Measurements from ENCODE around the gene DMXL1.

DMXL1 gene, protein sequence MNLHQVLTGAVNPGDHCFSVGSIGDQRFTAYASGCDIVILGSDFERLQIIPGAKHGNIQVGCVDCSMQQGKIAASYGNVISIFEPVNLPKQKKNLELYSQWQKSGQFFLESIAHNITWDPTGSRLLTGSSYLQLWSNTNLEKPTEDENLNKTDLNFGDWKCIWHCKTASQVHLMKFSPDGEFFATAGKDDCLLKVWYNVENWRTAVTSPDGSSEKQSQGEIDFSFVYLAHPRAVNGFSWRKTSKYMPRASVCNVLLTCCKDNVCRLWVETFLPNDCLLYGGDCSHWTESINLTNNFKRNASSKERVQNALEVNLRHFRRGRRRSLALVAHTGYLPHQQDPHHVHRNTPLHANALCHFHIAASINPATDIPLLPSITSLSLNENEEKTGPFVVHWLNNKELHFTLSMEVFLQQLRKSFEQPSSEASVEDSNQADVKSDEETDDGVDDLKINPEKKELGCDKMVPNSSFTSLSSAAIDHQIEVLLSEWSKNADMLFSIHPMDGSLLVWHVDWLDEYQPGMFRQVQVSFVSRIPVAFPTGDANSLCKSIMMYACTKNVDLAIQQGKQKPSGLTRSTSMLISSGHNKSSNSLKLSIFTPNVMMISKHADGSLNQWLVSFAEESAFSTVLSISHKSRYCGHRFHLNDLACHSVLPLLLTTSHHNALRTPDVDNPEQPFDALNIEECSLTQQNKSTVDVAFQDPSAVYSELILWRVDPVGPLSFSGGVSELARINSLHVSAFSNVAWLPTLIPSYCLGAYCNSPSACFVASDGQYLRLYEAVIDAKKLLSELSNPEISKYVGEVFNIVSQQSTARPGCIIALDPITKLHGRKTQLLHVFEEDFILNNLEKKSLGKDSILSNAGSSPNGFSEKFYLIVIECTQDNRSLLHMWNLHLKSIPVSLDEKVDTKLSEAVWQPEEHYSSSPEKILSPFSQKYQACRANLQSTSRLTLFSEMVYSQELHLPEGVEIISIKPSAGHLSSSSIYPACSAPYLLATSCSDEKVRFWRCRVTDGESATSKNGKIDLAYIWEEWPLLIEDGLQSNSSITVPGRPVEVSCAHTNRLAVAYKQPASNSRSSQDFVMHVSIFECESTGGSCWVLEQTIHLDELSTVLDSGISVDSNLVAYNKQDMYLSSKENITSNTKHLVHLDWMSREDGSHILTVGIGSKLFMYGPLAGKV (N-terminal part only)
- total RNA-seq, result 119 to 350 (median 237) reads per million in 17 experiments

DNA sequence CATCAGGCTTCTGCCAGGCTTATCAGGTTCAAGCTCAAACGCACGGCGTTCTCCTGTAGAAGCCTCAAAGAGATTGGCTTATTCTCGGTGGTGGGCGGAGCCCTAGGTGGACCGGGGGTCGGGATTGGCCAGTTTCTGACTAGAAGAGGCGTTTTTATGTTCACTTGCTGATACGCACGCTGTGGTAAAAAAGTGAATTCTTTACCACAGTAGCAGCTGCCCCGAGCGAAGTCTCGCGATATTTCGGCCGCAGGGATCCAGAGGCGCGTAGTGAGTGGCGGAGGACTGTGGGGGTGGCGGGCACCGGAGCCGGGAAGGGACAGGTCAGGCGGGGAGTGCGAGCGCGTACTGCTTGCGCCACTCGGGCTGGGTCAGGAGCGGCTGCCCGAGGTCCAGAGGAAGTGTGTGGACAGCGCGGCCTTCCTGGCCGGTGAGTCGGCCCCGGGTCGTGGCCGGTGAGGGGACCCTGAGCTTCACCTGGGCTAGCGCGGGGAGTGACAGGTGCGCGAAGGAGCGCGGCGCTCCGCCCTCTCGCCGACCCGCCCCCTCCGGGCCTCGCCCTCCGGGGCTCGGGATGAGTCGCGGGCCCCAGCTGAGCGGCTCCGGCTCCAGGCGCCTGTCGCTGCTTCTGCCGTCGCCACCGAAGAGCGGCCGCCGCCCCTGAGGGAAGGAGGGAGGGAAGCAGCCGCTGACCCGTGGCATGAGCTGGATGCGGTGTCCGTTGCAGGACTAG lies at the start of gene DMXL1:
Gene DMXL1 (plus strand): TSS at position 260 of the 733 bp plus-strand sequence. CDS start 483 bp downstream, outside the sequence.
- DNase-seq, result peak; percentile 99 to 100 (median 100)

DNA sequence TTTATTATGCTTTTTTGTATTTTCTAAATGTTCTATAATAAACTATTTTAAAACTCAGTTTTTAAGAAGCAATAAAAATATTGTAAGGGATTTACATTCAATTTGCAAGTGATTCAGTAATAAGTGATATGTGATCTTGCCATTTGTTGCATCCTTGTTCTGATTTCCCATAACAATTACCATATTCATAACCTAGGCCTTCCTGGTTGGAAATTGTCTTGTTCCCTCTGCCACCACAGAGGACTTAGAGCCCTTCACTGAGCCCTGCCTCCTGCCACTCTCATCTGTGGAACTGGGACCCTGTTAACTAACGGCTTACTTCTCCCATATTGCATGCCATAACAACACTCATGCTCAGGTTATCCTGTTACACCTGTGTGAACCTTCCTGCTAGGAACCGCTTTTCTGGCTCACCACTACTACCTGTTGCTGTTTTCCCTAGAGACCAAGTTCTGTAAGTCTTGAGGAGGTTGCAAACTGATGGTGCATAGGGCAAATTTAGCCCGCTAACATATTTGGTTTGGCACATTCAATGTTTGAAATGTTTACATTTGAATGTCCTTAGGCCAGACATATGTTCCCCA lies 49.6 kb upstream of the DMXL1 start:
- no peak for DNase-seq

DNA sequence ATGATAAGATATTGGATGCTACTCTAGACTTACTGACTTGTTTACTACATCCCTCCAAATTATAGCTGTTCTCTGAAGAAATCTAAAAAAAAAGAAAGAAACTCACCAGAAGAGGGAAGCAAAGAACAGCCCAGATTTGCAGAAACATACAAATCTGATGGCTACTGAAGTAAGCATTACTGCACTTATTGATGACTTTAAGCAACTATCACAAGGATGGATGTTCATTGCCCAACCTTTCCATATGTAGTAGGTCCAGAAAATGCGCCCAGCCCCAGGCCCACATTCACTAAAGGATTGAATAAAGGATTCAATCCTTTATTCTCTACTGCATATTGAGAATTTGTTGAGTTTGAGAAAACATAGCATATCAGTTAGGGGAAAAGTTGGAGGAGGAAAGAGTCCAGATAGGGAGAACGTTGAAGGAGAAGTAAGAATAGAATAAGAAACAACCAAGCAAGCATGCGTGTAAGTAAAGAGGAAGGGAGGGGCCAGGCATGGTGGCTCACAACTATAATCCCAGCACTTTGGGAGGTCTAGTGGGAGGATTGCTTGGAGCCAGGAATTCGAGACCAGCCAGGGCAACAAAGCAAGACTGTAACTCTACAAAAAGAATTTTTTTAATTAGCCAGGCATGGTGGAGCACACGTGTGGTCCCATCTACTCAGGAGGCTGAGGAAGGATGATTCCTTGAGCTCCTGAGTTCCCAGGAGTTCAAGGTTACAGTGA lies 48.7 kb upstream of the DMXL1 start:
- peak; percentile 27 to 74 (median 50) for DNase-seq

DNA sequence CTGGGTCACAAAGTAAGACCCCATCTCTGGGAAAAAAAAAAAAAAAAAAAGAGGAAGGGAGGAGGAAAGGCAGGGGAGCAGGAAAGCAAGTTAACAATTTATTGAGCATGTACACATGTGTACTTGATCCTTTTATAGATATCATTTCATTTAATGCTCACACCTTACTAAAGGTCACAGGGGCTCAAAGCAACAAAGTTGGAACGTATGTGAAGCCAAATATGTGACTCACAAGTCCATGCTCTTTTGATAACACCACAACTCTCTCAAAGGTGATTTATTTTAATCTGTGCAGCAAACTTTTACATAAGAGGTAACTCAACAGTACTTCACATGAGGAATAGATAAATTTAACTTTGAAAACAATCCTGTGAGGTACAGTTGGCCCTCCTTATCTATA lies 48.1 kb upstream of the DMXL1 start:
- no peak for DNase-seq

DNA sequence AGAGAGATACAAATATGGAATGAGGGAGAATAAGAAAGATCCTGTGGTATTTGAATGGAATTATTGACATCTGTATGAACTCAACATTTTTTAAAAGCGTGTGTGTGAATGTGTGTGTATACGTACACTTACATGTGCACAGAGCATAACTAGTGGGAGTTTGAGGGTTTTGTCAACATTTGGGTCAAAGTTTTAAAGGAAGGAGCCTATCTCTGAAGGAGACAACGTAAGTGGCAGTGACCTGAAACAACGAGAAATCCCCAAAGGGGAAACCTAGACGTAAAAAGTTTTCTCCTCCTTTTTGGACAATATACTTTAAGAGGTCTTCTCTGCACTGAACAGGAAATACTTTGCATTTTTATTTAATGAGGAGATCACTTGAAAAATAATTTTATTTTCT lies 42.3 kb upstream of the DMXL1 start:
- DNase-seq, result no peak

DNA sequence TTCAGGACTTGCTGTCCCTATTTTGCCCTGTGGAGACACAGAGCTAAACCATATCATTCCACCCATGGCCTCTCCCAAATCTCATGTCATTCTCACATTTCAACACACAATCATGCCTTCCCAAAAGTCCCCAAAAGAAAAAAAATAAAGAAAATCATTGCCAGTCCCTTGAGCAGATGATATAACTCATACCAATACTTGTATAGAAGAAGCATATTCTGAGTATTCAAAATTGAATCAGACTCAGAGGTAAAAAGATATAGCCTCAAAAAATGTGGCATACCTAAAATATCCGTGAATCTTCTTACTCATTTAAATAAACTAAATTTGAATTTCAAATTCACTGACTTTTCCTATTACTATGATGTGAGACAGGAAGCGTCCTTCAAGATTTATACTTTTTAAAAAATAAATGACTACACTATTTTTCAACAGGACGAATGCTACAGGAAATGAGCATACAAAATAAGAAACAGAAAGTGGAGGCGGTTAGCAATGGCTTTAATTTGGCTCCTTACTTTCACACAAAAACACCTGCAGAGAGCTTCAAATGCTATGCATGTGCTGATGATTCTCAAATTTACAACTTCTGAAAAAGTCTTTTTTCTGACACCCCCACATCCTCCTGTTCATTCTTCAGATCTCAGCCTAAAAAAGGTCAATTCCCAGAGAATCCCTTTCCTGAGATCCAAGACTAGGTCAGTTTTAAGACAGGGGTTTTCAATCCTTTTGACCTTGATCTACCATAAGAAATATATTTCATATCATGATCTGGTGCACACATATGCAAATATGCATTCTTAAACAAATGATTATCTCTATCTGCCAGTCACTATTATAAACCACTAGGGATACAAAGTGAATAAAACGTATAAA lies 39.6 kb upstream of the DMXL1 start:
- no peak for DNase-seq

DNA sequence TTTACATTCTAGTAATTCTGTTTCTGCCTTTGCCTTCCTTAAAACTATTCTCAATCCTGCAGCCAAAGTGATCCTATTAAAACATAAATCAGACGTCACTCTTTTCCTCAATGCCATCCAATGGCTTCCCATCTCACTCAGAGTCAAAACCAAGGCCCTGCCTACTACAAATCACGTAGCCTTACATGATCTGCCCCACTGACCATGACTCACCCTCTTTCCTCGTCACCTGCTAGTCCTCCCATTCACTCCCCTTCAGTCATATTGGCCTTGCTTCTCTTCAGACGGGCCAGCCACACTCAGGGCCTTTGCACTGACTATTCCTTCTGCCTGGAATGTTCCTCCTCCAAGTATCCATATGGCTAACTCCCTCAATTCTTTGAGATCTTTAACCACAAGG lies 39.0 kb upstream of the DMXL1 start:
- peak; percentile 75 to 91 (median 86) for DNase-seq

DNA sequence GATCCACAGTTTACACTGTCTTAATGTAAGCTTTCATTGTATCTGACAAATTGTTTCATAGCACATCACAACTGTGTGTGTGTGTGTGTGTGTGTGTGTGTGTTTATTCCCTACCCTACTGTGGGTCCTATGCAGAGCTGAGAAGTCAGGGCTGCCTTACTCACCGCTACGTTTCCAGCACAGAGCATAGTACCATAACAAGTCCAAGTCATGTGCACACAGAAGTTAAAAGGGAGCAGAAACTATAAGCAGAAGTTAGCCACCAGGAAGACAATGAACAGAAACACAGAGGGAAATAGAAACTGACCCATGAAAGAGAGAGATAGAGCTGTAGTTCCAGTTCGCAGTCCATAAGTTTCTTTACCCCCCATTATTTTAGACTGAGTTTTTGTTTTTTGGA lies 38.2 kb upstream of the DMXL1 start:
- DNase-seq, result peak; percentile 77 to 92 (median 84)

DNA sequence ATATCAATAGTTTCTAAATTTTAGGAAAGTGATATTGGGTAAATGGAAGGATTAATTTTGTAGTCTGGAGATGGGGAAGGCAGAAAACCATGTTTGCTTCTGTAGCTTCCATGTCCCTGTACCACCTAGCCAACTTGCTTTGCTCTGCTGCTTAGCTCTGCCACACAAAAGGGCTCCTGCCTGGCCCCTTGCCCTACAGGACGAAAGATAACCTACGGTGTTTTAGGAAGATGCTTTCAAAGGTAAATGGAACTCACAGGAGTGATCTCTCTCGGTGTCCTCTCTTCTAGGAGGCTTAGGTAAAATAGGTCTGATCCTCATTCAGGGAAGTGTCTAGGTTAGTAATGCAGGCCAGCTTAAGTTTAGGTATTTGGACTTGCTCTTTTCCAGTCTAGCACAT lies 37.8 kb upstream of the DMXL1 start:
- peak in 2 of 4 experiments; percentile 22 to 32 for DNase-seq

DNA sequence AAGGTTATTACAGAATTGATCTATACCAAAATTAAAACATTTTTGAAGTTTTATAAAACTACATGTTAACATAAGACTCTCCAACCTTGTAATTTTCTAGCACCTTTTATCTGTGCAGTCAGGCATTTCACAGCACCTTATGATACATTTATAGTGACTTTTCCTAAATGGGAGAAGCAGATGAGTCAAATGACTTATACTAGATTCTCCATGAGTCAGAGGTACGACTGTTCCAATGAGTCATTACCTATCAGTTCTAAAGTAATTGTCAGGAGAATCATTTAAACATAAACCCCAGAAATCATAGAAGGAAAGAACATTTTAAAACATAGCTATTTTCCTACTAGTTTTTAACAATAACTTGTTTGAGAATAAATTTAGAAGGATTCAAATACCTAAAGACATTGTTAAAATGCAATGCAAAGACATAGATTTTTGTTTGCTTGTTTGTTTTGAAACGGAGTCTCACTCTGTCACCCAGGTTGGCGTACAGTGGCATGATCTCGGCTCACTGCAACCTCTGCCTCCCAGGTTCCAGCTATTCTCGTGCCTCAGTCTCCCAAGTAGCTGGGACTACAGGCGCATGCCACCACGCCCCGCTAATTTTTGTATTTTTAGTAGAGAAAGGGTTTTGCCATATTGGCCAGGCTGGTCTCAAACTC lies 34.7 kb upstream of the DMXL1 start:
- peak in 3 of 4 experiments; percentile 31 to 75 (median 64) for DNase-seq

DNA sequence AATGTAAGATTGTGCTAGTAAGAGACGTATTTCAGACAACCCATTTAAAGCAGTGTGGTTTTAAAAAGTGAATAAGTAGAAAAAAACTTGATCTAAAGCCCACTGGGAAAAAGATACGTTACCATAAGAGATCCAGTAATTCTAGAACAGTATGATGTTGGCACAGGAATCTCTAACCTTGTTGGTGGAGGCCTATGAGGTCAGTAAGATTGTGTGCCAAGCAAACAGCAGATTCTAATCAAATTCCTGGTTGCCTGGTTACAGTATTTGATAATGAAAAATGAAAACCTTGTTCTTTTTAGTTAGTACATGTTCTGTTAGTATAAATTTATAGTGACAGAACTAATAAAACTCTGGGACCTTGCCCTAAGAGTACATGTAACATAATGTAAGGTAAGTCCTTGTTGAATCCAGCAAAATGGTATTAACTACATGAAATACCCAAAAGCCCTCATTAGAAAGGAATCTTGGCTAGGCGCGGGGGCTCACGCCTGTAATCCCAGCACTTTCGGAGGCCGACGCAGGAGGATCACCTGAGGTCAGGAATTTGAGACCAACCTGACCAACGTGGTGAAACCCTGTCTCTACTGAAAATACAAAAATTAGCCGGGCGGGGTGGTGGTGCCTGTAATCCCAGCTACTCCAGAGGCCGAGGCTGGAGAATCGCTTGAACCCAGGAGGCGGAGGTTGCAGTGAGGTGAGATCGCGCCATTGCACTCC lies 33.2 kb upstream of the DMXL1 start:
- no peak for DNase-seq

DNA sequence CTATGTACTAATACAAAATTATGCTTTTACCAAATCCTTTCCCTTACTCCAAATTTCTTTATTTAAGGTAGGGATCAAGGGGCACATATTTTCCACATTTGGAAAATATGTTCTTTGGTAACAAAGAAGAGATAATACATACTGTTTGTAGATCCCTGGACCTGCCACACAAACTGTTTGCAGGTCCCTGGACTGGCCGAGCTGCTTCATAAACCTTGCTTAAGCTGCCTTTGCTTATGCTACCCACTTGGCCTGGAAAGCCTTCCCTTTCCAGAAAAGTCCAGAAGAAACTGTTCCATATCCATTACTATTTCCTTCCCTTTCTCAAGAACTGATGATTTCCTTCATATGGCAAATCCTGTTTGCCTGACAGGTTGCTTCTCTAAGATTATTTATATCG lies 22.6 kb upstream of the DMXL1 start:
- DNase-seq, result no peak

DNA sequence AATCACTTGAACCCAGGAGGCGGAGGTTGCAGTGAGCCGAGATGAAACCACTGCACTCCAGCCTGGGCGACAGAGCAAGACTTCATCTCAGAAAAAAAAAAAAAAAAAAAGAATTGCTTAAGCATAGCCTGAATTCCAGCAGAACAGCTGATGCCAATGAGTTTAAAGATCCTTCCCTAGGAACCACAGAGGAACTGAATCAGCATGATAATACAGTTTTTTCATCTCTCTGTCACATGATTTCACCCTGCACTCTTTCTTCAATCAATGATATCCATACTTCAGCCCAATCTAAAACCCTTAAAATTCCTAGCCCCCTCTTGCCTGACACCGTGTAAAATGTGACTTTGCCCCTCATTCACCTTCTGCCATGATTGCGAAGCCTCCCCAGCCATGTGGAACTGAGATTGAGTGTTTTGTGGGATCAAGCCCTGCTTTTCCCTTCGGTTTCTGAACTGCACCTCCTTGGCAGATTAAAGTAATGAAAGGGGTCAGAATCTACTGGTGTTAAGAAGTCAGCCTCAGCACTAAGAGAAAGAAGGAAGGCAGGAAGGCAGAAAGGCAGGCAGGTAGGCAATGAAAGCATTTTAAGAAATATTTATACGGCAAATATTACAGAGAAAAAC lies 20.9 kb upstream of the DMXL1 start:
- DNase-seq, result peak; percentile 54 to 86 (median 70)

DNA sequence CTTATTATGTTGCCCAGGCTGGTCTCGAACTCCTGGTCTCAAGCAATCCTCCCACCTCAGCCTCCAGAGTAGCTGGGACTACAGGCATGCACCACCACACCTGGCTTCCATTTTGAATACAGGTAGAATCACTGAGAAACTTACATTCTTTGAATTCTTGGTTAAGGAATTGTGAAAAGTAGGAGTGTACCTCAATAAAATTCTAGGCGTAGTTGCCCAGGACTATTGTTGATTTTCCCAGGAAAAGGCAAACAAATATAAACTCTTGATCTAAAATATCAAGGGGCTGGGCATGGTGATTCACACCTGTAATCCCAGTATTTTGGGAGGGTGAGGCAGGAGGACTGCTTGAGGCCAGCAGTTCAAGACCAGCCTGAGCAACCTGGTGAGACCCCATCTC lies 16.8 kb upstream of the DMXL1 start:
- no peak for DNase-seq

DNA sequence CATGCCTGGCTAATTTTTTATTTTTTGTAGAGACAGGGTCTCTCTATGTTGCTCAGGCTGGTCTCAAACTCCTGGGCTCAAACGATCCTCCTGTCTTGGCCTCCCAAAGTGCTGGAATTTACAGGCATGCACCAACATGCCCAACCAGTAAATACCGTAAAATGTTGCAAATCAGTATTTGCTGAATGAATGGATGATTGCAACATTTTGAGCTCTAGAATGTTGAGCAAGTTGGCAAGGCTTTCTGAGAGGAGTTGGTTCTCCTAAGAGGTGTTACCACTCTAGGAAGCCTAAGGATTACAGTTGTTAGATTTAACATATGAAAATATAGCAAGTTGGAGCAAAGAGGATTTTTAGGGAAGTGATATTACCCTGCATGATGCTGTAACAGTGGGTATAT lies 15.6 kb upstream of the DMXL1 start:
- peak; percentile 33 to 72 (median 59) for DNase-seq

DNA sequence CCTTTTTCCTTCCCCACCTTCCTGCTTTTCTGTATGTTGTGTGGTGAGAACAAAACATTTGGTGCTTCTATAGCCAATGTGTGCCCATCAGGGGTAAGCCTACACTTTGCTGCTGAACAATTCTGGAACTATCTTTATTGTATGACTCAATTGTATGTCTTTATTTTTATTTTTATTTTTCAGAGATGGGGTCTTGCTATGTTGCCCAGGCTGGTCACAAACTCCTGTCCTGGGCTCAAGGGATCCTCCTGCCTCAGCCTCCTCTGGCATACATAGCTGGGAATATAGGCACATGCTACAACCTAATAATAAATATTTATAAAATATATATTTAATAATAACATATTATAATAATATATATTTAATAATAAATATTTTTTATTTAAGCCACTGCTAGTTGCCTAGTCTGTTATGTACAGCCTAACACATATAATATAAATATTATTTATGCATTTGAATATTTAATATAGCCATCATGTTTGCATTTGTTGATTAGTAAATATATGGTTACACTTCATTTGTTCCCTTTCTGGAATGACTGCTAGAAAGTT lies 11.8 kb upstream of the DMXL1 start:
- no peak for DNase-seq

DNA sequence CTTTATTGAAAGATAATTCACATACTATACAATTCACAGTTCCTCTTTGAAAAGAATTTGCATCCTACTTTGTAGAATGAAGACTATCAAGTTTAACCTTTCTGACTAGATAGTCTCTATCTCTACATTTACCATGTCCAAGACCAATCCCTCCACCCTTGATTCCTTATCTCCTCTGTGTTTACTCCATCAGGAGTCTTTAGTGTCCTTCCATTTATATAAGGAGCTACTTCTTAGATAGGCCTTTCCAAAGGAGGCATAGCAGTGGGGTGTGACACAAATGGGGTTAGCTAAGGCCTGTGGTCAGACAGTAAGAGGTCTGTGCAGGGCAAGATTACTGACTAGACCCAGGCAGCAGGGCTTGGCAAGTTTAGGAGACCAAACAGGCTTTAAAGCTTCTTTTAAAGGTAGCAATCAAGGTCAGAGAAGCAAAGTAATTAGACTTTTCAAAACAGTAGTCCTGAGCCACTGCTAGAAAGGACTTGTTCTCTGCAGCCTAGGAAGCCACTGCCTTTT lies 11.1 kb upstream of the DMXL1 start:
- DNase-seq, result no peak

Measured in suppressor macrophage (primary cell).